Mesendoderm (in vitro differentiated cells): ENCODE results near the gene CFAP46.

ENCODE experiments used
- DNase-seq: peaks from one replicate; pipeline ENCODE4 v3.0.0; 2013
- H2AK5ac ChIP-seq: 2 replicates; pipeline ENCODE4 v1.6.1; 2013; ENCODE audit warnings: low read length, inconsistent platforms
- H2BK120ac ChIP-seq: 2 replicates; pipeline ENCODE4 v1.6.1; 2013; ENCODE audit warnings: low read depth, mild to moderate bottlenecking, low read length, moderate library complexity, mixed read lengths
- H2BK15ac ChIP-seq: replicated peaks from 2 replicates; pipeline ENCODE4 v1.6.1; 2013; ENCODE audit warnings: low read depth, mild to moderate bottlenecking, moderate library complexity
- H2BK5ac ChIP-seq: 2 replicates; pipeline ENCODE4 v1.6.1; 2013; ENCODE audit warnings: low read length, inconsistent platforms
- H3K18ac ChIP-seq: 2 replicates; pipeline ENCODE4 v1.6.1; 2013; ENCODE audit warnings: mild to moderate bottlenecking, low read length, mixed read lengths
- H3K23ac ChIP-seq: one replicate; pipeline ENCODE4 v1.6.1; 2013; ENCODE audit warnings: low read length
- H3K27ac ChIP-seq: 2 replicates; pipeline ENCODE4 v1.5.1; 2013; ENCODE audit warnings: low read depth, mild to moderate bottlenecking, inconsistent platforms, low read length, moderate library complexity
- H3K27me3 ChIP-seq: 2 replicates; pipeline ENCODE4 v1.6.1; 2013; ENCODE audit warnings: low read length, control low read depth, mild to moderate bottlenecking, inconsistent platforms; ENCODE audit not compliant: insufficient read depth, poor library complexity
- H3K36me3 ChIP-seq: 2 replicates; pipeline ENCODE4 v1.6.1; 2013; ENCODE audit warnings: low read length, inconsistent platforms; ENCODE audit not compliant: control insufficient read depth, insufficient read depth
- H3K4ac ChIP-seq: one replicate; pipeline ENCODE4 v1.6.1; 2013; ENCODE audit warnings: low read depth, mild to moderate bottlenecking, low read length, moderate library complexity
- H3K4me1 ChIP-seq: 2 replicates; pipeline ENCODE4 v1.6.1; 2013; ENCODE audit warnings: low read depth, low read length, inconsistent platforms; ENCODE audit not compliant: control insufficient read depth
- H3K4me2 ChIP-seq: 2 replicates; pipeline ENCODE4 v1.6.1; 2013; ENCODE audit warnings: low read length
- H3K4me3 ChIP-seq: 2 replicates; pipeline ENCODE4 v1.5.1; 2013; ENCODE audit warnings: mild to moderate bottlenecking, low read length
- H3K56ac ChIP-seq: one replicate; pipeline ENCODE4 v1.6.1; 2013; ENCODE audit warnings: low read length
- H3K79me1 ChIP-seq: 2 replicates; pipeline ENCODE4 v1.6.1; 2013; ENCODE audit warnings: low read length, inconsistent platforms
- H3K79me2 ChIP-seq: 2 replicates; pipeline ENCODE4 v1.6.1; 2013; ENCODE audit warnings: mild to moderate bottlenecking, low read length; ENCODE audit not compliant: control insufficient read depth, insufficient read depth
- H3K9ac ChIP-seq: 2 replicates; pipeline ENCODE4 v1.6.1; 2013; ENCODE audit warnings: low read length, inconsistent platforms
- H4K5ac ChIP-seq: one replicate; pipeline ENCODE4 v1.6.1; 2013; ENCODE audit warnings: low read length
- H4K8ac ChIP-seq: one replicate; pipeline ENCODE4 v1.6.1; 2013; ENCODE audit warnings: low read depth, mild to moderate bottlenecking, control low read depth, low read length, moderate library complexity
- WGBS: extraction: QIAGEN DNeasy Blood & Tissue Kit; methylation state at CpG from one replicate; pipeline ENCODE4 v1.1.7; 2013; ENCODE audit warnings: low lambda C conversion rate, missing lambda C conversion rate; ENCODE audit not compliant: insufficient coverage; ENCODE audit errors: extremely low coverage; 5-methylcytosine and 5-hydroxymethylcytosine counted together

The CFAP46 gene

GRCh38 chr10:132866601-132867381 is 75.6 kb downstream of the CFAP46 start:
- H3K23ac ChIP-seq: no peak overlapping the region
- no peaks in the 10 kb centered on the region for H3K79me1 ChIP-seq
- H4K5ac ChIP-seq: no peak overlapping the region
- no peak overlapping the region for H3K4me3 ChIP-seq
- no peak overlapping the region for H3K27ac ChIP-seq
- H3K4me2 ChIP-seq: no peak overlapping the region
- no peak overlapping the region for H2AK5ac ChIP-seq
- no peaks in the 10 kb centered on the region for H3K36me3 ChIP-seq
- no peaks in the 10 kb centered on the region for H3K4me1 ChIP-seq
- no peak for DNase-seq
- no peak overlapping the region for H3K4ac ChIP-seq
- no peak overlapping the region for H2BK120ac ChIP-seq
- H3K27me3 ChIP-seq: no peaks in the 10 kb centered on the region
- no CpG with 5 or more reads among the region's 29 CpGs for WGBS
- H3K9ac ChIP-seq: no peak overlapping the region
- H4K8ac ChIP-seq: no peak overlapping the region
- no peak overlapping the region for H3K56ac ChIP-seq
- no peak overlapping the region for H3K18ac ChIP-seq
- no peaks in the 10 kb centered on the region for H3K79me2 ChIP-seq
- H2BK15ac ChIP-seq: no peak overlapping the region
- no peak overlapping the region for H2BK5ac ChIP-seq

DNA sequence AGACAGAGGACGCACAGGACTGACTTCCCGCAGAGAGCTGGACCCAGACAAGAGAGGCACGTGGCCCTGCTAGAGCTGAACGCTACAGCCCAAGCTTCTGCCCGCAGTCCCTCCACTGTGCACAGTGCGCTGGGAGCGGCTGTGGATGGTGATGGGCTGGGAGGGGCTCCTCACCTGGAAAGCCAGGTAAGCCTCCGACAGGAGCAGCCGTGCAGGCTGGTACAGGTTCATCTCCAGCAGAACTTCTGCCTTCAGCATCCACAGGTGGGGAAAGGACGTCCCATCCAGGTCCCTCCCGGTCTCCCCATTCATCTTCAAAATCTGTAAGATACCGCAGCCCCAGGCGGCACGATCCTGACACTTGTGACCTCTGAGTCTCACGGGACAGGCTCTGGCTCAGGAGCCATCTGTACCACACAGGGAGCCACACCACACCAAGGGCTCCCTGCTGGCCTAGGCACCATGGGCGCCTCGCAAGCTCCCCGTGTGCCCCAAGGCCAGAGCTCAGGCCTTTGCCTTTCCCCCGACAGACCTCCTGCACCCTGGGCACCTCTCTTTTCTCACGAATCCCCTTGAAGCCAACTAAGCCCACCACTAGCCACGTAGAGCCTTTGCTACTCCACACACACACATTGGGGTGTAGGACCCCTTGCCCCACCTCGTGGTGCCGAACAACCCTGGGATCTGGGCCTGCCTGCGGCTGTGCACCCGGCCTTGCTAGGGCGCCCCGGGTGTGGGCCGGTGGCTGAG is 76.3 kb downstream of the CFAP46 start:
- no peak overlapping the region for H4K5ac ChIP-seq
- H3K18ac ChIP-seq: no peak overlapping the region
- no peak overlapping the region for H3K4ac ChIP-seq
- H3K27me3 ChIP-seq: no peaks in the 10 kb centered on the region
- no peak overlapping the region for H2BK5ac ChIP-seq
- no peak for DNase-seq
- no peak overlapping the region for H3K27ac ChIP-seq
- no peak overlapping the region for H3K9ac ChIP-seq
- no peak overlapping the region for H4K8ac ChIP-seq
- no peak overlapping the region for H3K4me3 ChIP-seq
- H2BK15ac ChIP-seq: no peak overlapping the region
- H3K56ac ChIP-seq: no peak overlapping the region
- no CpG with 5 or more reads among the region's 28 CpGs for WGBS
- H3K23ac ChIP-seq: no peak overlapping the region
- H3K79me1 ChIP-seq: no peaks in the 10 kb centered on the region
- H2BK120ac ChIP-seq: no peak overlapping the region
- no peaks in the 10 kb centered on the region for H3K36me3 ChIP-seq
- H3K4me1 ChIP-seq: no peaks in the 10 kb centered on the region
- no peak overlapping the region for H3K4me2 ChIP-seq
- H3K79me2 ChIP-seq: no peaks in the 10 kb centered on the region
- no peak overlapping the region for H2AK5ac ChIP-seq

DNA sequence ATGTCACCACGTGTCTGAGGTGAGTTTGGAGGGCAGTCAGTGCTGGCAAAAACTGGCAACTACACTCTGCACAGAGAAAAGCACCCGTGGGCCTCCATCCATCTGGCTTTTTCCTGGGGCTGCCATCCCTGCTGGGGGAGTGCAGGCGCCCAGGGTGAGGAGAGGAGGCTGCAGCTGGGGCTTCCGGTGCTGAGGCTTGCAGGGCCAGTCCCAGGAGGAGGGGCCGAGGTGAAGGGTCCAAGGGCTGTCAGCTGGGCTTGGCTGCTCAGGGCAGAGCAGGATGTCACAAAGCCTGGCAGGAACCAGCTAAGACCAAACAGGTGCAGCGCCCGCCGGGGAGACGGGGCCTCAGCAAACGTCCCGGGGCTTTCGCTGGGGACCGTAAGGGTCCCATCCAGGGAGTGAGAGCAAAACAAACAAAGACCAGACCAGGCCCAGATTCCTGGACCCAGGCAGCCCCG is 77.2 kb downstream of the CFAP46 start:
- Histone ChIP-seq H3K56ac (no peak overlapping the region), H3K9ac (no peak overlapping the region), H4K5ac (no peak overlapping the region), H3K4me2 (no peak overlapping the region), H2BK120ac (no peak overlapping the region), H2BK15ac (no peak overlapping the region), H3K27me3 (no peaks in the 10 kb centered on the region), H3K4me1 (no peaks in the 10 kb centered on the region), H3K36me3 (no peaks in the 10 kb centered on the region), H3K4ac (no peak overlapping the region), H4K8ac (no peak overlapping the region), H3K18ac (no peak overlapping the region), H3K79me1 (no peaks in the 10 kb centered on the region), H3K27ac (no peak overlapping the region), H3K79me2 (no peaks in the 10 kb centered on the region), H2AK5ac (no peak overlapping the region), H2BK5ac (no peak overlapping the region), H3K23ac (no peak overlapping the region), H3K4me3 (no peak overlapping the region)
- no peak for DNase-seq
- WGBS: no CpG with 5 or more reads among the region's 14 CpGs

DNA sequence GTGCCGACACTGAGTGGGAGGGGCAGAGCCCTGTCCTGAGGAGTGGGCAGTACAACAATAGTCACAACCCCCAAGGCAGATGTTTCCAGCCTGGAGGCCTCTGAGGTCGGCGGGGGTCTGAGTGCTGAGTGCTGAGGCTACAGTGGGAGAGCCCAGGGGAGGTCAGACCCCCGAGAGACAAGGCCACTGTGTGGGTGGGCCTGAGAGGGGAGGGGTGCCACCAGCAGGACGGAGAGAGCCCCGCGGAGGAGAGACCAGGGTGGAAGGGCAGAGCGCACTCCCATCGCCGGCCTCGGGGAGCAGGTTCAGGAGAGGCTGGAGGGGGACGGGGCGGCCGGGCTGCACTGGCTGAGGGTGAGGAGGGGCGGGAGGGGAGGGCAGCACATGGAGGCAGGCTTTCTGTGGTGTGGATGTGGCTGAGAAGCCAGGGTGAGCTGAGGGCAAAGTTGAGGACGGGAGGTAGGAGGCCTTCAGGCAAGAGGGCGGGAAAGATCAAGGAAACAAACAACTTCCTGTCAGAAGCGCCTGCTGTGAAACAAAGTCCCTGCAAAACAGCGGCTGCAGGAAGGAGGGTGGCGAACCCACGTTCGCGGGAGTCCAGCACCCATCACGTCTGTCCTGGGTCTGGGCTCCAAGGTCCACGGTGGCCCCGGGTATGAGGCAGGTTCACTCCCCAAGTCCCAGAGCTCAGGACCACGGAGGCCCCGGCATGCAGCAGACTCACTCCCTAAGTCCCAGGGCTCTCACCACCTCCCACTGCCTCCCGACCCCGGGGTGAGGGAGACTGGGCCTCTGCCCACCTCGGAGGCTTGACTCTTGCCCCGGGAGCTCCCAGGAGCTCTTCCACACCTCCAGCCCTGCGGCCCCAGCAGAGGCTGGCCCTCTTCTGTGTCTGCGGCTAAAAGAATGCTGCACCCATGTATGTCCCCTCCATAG is 79.6 kb downstream of the CFAP46 start:
- Histone ChIP-seq H3K18ac (no peak overlapping the region), H4K8ac (no peak overlapping the region), H4K5ac (no peak overlapping the region), H2BK5ac (no peak overlapping the region), H2AK5ac (no peak overlapping the region), H3K79me2 (no peaks in the 10 kb centered on the region), H3K4me1 (no peaks in the 10 kb centered on the region), H3K79me1 (no peaks in the 10 kb centered on the region), H3K4ac (no peak overlapping the region), H3K27me3 (no peaks in the 10 kb centered on the region), H3K23ac (no peak overlapping the region), H2BK120ac (no peak overlapping the region), H3K56ac (peak overlapping the region; percentile 56), H2BK15ac (no peak overlapping the region), H3K4me2 (no peak overlapping the region), H3K9ac (no peak overlapping the region), H3K4me3 (no peak overlapping the region), H3K36me3 (no peaks in the 10 kb centered on the region), H3K27ac (no peak overlapping the region)
- no CpG with 5 or more reads among the region's 34 CpGs for WGBS
- DNase-seq: peak; percentile 16

- Histone ChIP-seq H4K5ac (no peak overlapping the region), H3K27ac (no peak overlapping the region), H3K79me2 (no peaks in the 10 kb centered on the region), H3K4me2 (no peak overlapping the region), H4K8ac (no peak overlapping the region), H2BK15ac (no peak overlapping the region), H3K79me1 (no peaks in the 10 kb centered on the region), H3K4ac (peak overlapping the region; percentile 1), H2AK5ac (no peak overlapping the region), H3K56ac (no peak overlapping the region), H2BK5ac (no peak overlapping the region), H3K36me3 (no peaks in the 10 kb centered on the region), H3K27me3 (no peaks in the 10 kb centered on the region), H3K4me1 (no peaks in the 10 kb centered on the region), H3K9ac (no peak overlapping the region), H3K4me3 (no peak overlapping the region), H2BK120ac (no peak overlapping the region), H3K18ac (no peak overlapping the region), H3K23ac (no peak overlapping the region)
- no CpG with 5 or more reads among the region's 24 CpGs for WGBS
- DNase-seq: no peak
These were observed 80.4 kb downstream of the CFAP46 start for GRCh38 chr10:132861884-132862461.
